Esophagus squamous epithelium (tissue), 5 donors: ENCODE measurements around the gene C18orf63. TPM values are rescaled to one million over a fixed set of nuclear protein-coding genes. Genes with fewer than 3 reads are reported as not detected.

Experiments used
- DNase-seq: peaks from one replicate; lab custom pipeline; 2025; lab: John Stamatoyannopoulos, UW
- H3K27ac ChIP-seq, 4 donors: fragments of 200-600 bp; sonication (generic); one replicate each; pipeline ENCODE4 v1.5.1; 2016 to 2019; ENCODE audit warnings: mild to moderate bottlenecking in 1 of 4
- H3K27me3 ChIP-seq, 4 donors: fragments of 200-600 bp; sonication (generic); 1 replicate in 3 of 4; 2 replicates in 1 of 4; pipeline versions ENCODE4 v1.5.1 to v1.6.0; 2017 to 2021; ENCODE audit warnings: antibody characterized with exemption in 1 of 4
- H3K36me3 ChIP-seq, 3 donors: fragments of 200-600 bp; sonication (generic); one replicate each; pipeline ENCODE4 v1.5.1; 2016 to 2019
- H3K4me1 ChIP-seq, 3 donors: fragments of 200-600 bp; sonication (generic); one replicate each; pipeline ENCODE4 v1.5.1; 2017 to 2019
- H3K4me3 ChIP-seq, 4 donors: fragments of 200-600 bp; sonication (generic); 1 replicate in 3 of 4; 2 replicates in 1 of 4; pipeline ENCODE4 v1.5.1; 2016 to 2019; ENCODE audit warnings: mild to moderate bottlenecking in 2 of 4, moderate library complexity in 1 of 4
- H3K9me3 ChIP-seq, 3 donors: fragments of 200-600 bp; sonication (generic); one replicate each; pipeline ENCODE4 v1.5.1; 2016 to 2019
- CTCF ChIP-seq, 6 experiments: fragments of 450-650 bp in 4 of 6; fragments of 200-600 bp in 2 of 6; sonication (generic) in 2 of 6; IDR thresholded peaks; one replicate each; pipeline ENCODE4 v1.5.1; 2016 to 2019; ENCODE audit warnings: antibody characterized with exemption in 6 of 6, mild to moderate bottlenecking in 4 of 6, moderate library complexity in 4 of 6
- POLR2A ChIP-seq, 4 donors: fragments of 450-650 bp; IDR thresholded peaks; one replicate each; pipeline ENCODE4 v1.6.1; 2017; ENCODE audit warnings: antibody characterized with exemption in 4 of 4, mild to moderate bottlenecking in 4 of 4, moderate library complexity in 3 of 4
- WGBS, 2 donors: methylation state at CpG; one replicate each; pipeline ENCODE4 v1.1.5; 2018; 5-methylcytosine and 5-hydroxymethylcytosine counted together
- intact Hi-C: fragments of 100-400 bp; cut with DNase I; formaldehyde crosslinking; loops from one replicate; pipeline ENCODE4 v1.15.0; 2022
- total RNA-seq, 4 donors: library from RNA; depleted of rRNA; stranded (reverse); fragments of >200 nt; gene quantifications; one replicate each; pipeline ENCODE4 v1.1.0, GENCODE V29; 2016
- donor health status: DM: yes; HTN: yes; CAD: no.

The C18orf63 gene
- total RNA-seq, 4 donors from 2014 or later = not detected

DNA sequence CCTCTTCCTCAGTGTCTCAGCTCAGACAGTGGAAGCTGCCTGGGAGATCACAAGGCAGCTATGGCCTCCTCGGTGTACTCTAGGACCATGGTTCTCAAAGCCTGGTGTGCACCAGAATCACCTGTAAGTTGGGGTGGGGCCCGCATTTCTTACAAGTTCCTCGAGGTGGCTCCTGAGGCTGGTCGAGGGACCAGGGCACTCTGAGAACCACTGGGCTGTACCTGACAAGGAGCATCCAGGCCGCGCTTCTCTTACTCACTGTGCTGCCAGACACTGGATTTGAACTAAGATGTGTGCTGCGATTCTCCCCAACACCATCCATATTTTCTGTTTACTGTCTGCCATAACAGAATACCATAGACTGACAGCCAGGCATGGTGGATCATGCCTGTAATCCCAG is 81.9 kb downstream of the C18orf63 start:
- no peak for DNase-seq
- Histone ChIP-seq H3K4me3 (no peak overlapping the region), H3K27ac (no peak overlapping the region), H3K4me1 (no peaks in the 10 kb centered on the region), H3K27me3 (peaks cover 0 to 1% (median 0%) of the 10 kb centered on the region in 4 donors), H3K36me3 (no peaks in the 10 kb centered on the region), H3K9me3 (no peaks in the 10 kb centered on the region)
- TF ChIP-seq POLR2A (IDR thresholded peaks at IDR 0.05) (no peak), CTCF (IDR thresholded peaks at IDR 0.05) (no peak)
- 76 to 96% methylated on average over 3 to 5 of the region's 7 CpGs for WGBS, 2 donors
- intact Hi-C loops = no loop called here

GRCh38 chr18:74399091-74399887 is 83.7 kb downstream of the C18orf63 start:
- H3K4me3 ChIP-seq = no peak overlapping the region
- peak overlapping the region in 1 of 4 donors; percentile 14 for H3K27ac ChIP-seq
- WGBS, 2 donors = 43 to 44% methylated on average over 14 of the region's 14 CpGs
- no peak for DNase-seq
- H3K4me1 ChIP-seq = no peaks in the 10 kb centered on the region
- TF ChIP-seq CTCF (IDR thresholded peaks at IDR 0.05) (no peak), POLR2A (IDR thresholded peaks at IDR 0.05) (no peak)
- H3K27me3 ChIP-seq = no peaks in the 10 kb centered on the region
- intact Hi-C loops = no loop called here
- no peaks in the 10 kb centered on the region for H3K9me3 ChIP-seq
- no peaks in the 10 kb centered on the region for H3K36me3 ChIP-seq

DNA sequence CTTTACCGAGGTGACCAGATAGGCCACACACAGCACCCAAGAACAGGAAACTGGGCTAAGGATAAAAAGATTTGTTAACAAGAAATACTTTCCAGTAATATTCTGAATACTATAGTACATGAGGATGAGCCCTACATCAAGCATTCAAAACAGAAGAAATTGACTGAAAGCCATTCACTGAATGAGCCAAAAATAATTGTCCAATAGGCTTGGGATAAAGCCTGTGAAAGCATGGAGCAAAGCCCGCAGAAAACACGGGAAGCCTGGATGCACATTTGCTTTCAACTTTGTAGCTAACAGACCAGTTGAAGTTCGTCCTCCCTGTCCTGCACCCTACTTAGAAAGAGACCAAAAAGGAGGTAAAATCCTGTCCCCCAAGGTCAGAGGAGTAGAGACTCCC is 85.2 kb downstream of the C18orf63 start:
- DNase-seq = no peak
- Histone ChIP-seq H3K9me3 (no peaks in the 10 kb centered on the region), H3K27ac (no peak overlapping the region), H3K36me3 (no peaks in the 10 kb centered on the region), H3K4me1 (no peaks in the 10 kb centered on the region), H3K27me3 (no peaks in the 10 kb centered on the region), H3K4me3 (no peak overlapping the region)
- intact Hi-C loops = no loop called here
- WGBS, 2 donors = 69 to 75% methylated on average over 4 of the region's 4 CpGs
- TF ChIP-seq POLR2A (IDR thresholded peaks at IDR 0.05) = no peak
- TF ChIP-seq CTCF (IDR thresholded peaks at IDR 0.05) = no peak

DNA sequence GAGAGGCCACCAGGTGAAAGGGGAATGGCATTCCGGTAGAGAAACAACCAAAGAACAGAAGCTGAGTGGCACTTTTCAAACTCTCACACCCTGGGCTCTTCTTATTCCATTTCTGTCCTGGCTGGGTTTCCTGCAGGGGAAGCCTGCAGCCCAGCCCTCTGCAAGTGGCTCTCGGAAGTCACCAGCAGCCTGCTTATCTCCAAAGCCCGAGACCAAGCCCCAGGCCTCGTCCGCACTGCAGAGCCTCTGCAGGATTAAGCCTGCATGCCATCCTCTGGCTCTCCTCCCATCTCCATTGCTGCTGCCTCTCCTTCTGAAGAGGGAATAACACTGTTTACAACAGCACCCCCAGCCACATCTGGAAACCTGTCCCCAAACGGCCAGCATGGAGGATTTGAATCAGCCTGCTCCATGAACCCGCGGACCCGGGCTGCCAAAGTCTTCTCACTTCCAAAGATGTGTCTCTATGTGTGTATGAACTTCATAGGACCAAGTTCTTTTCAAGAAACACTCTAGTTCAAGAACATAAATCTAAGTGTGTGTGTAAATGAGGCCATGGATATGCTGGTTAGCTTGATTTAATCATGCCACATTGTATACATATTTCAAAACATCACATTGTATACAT is 87.3 kb downstream of the C18orf63 start:
- H3K4me3 ChIP-seq = no peak overlapping the region
- 71 to 82% methylated on average over 9 of the region's 9 CpGs for WGBS, 2 donors
- H3K4me1 ChIP-seq = no peaks in the 10 kb centered on the region
- intact Hi-C loops = no loop called here
- H3K27ac ChIP-seq = no peak overlapping the region
- TF ChIP-seq POLR2A (IDR thresholded peaks at IDR 0.05) (no peak), CTCF (IDR thresholded peaks at IDR 0.05) (no peak)
- no peaks in the 10 kb centered on the region for H3K27me3 ChIP-seq
- DNase-seq = no peak
- no peaks in the 10 kb centered on the region for H3K9me3 ChIP-seq
- no peaks in the 10 kb centered on the region for H3K36me3 ChIP-seq

GRCh38 chr18:74407888-74408287 is 92.2 kb downstream of the C18orf63 start:
- H3K4me1 ChIP-seq = no peaks in the 10 kb centered on the region
- H3K27ac ChIP-seq = no peak overlapping the region
- DNase-seq = no peak
- H3K27me3 ChIP-seq = peaks cover 0 to 28% (median 0%) of the 10 kb centered on the region in 4 donors
- intact Hi-C loops = no loop called here
- no peaks in the 10 kb centered on the region for H3K9me3 ChIP-seq
- TF ChIP-seq POLR2A (IDR thresholded peaks at IDR 0.05) = no peak
- no peak for TF ChIP-seq CTCF (IDR thresholded peaks at IDR 0.05)
- WGBS, 2 donors = 25 to 27% methylated on average over 2 of the region's 2 CpGs
- H3K36me3 ChIP-seq = no peaks in the 10 kb centered on the region
- no peak overlapping the region for H3K4me3 ChIP-seq
